GM19193 (cell line): ENCODE data around the gene HMCN2.

Source experiments
- POLR2A ChIP-seq: IDR thresholded peaks from 4 replicates; pipeline ENCODE4 v1.6.1; 2011; ENCODE audit not compliant: insufficient read depth, insufficient read length; ENCODE audit errors: extremely low read depth

HMCN2 gene

DNA sequence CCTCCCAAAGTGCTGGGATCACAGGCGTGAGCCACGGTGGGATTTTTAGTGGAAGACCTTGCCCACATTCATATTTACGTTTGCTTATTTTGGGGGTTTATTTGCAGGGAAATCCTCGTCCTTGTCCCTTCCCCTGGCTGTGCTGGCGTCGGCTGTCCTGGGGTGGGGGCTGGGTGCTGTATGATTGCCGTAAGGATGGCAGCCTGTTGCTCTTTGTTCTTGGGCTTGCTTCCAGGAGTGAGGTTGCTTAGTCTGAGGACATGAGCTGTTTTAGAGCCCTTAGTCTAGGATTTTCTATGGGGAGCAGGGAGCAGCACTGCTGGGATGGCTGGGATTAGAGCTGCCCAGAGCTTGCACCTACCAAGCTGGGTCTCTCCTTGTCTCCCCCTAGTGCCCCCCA lies 93.4 kb downstream of the HMCN2 start:
- no peak for TF ChIP-seq POLR2A

GRCh38 chr9:130359819-130360218 lies 94.3 kb downstream of the HMCN2 start:
- no peak for TF ChIP-seq POLR2A

DNA sequence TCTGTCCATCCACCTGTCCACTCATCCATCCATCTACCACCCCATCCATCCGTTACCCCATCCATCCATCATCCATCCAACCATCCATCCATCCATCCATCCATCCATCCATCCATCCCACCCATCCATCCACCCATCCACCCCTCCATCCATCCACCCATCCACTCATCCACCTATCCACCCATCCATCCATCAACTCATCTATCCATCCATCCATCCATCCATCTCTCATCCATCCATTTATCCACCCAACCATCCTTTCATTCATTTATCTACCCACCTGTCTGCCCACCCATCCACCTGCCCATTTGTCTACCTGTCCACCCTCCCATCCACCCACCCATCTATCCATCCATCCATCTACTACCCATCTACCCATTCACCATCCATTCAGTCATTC lies 95.1 kb downstream of the HMCN2 start:
- no peak for TF ChIP-seq POLR2A

DNA sequence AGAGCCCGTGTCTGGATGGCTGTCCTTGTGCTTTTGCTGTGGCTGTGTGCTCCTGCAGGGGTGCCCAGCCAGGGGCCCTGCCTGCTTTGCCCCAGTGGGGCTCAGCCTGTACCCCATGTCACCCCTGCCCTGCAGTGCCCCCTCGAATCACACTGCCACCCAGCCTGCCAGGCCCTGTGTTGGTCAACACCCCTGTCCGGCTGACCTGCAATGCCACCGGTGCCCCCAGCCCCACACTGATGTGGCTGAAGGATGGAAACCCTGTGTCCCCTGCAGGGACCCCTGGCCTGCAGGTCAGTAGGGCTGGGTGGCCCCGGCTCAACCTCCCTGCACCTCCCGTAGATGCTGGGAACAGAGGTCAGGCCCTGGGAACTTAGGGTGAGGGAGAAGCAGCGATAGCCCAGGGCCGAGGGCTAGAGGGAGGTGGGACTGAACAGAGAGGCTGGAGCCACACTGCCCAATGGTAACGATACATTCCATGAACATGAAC lies 96.4 kb downstream of the HMCN2 start:
- no peak for TF ChIP-seq POLR2A

DNA sequence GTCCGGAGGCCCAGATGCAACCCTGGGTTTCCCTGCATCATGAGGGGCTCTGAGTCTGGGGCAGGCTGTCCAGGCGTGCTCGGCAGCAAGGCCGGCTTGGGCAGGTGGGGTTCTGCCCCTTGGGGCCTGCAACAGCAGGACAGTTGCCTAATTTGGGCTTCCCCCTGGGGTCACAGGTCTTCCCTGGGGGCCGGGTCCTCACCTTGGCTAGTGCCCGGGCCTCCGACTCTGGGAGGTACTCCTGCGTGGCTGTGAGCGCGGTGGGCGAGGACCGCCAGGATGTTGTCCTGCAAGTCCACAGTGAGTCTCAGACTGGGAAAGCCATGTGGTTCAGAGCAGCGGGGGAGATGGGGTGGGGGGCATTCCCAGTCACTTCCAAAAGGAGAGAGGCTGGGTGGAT lies 97.1 kb downstream of the HMCN2 start:
- TF ChIP-seq POLR2A = no peak

DNA sequence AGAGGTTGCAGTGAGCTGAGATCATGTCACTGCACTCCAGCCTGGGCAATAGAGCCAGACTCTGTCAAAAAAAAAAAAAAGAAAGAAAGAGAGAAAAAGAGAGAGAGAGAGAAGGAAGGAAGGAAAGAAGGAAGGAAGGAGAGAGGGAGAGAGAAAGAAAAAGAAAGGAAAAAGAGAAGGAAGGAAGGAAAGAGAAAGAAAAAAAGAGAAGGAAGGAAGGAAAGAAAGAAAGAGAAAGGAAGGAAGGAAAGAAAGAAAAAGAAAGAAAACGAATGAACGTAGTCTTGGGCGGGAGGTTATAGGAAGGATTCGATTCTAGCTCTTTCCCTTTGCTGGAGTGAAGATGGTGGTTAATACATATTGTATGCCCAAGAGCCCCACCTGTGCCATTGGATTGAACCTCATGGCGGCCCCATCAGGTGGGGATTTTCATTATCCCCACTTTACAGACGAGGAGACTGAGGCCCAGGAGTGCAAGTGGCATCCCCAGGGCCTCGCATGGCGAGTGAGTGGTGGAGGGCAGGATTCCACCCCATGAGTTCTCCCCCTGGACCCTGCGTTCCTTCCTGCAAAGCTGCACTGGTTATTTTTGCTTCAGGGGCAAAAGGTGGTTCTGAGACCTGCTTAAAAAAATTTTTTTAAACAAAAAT lies 98.3 kb downstream of the HMCN2 start:
- TF ChIP-seq POLR2A = no peak

DNA sequence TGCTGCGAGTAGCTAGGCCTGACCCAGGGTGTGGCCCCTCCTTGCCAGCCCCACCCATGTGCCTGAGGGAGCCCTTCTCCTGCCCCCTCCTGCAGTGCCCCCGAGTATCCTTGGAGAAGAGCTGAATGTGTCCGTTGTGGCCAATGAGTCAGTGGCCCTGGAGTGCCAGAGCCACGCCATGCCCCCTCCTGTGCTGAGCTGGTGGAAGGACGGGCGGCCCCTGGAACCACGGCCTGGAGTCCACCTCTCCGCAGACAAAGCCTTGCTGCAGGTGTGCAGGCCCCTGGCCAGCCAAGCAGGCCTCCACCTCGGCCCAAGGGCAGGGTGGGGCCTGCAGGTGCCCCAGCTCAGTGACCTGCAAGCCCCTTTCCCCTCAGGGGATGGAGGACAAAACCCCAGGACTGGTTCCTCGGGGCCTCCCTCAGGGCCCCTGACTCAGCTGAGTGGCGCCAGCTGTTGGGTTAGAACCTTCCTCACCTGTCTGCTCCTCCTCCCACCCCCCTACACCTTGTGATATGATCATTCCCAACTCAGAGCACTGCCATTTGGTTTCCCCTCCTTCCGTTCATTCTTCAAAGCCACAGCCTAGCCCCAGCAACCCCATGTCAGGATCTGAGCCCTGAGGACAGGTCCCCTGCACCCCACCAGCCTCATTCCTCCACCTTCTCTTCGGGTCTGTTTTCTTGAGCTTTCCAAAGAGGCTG lies 99.2 kb downstream of the HMCN2 start:
- no peak for TF ChIP-seq POLR2A

- no peak for TF ChIP-seq POLR2A
Observed at GRCh38 chr9:130365323-130365721, 99.8 kb downstream of the HMCN2 start.

DNA sequence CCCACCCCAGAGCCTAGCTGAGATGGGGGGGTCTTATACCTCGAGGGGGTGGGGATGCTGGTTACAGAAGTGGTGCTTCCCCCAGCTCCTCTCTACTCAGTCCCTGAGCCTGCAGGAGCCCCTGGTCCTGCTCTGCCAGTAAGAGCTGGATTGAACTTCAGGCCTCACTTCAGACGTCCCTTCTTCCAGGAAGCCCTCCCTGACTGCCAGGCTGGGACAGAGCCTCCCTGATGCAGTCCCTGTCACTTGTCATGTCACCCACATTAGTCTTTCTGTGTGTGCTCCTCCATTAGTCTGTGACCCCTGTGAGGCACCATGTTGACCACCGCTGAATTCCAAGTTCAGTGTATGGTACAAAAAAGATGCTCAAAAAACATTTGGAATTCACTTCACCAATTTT lies 100.5 kb downstream of the HMCN2 start:
- TF ChIP-seq POLR2A = no peak

DNA sequence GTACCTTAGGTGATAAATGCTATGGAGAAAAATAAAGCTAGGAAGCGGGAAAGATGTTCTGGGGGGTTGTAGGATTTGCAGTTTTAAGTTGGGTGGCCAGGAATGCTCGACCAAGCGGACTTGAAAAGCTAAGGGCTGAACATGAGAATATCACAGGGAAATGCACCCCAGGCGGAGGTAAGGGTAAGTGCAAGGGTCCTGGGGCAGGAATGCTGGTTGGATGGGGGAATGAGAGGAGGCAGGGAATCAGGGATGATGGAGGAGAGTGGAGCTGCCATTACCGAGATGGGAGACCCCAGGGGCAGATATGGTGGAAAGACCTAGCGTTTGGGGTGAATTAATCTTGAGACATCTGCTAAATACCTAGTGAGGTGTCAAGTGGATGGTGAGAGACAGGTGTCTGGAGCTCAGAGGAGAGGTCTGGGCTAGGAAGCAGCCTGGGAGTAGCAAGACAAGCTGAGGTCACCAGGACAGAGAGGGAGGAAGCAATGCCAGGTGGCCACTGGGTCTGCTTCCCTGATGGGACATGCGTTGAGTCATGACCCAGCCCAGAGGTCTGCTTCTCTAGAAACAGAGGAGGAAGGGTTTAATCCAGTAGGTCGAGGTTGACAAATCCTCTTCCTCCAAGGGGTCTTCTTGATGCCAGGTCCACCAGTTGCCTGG lies 101.5 kb downstream of the HMCN2 start:
- TF ChIP-seq POLR2A = no peak

DNA sequence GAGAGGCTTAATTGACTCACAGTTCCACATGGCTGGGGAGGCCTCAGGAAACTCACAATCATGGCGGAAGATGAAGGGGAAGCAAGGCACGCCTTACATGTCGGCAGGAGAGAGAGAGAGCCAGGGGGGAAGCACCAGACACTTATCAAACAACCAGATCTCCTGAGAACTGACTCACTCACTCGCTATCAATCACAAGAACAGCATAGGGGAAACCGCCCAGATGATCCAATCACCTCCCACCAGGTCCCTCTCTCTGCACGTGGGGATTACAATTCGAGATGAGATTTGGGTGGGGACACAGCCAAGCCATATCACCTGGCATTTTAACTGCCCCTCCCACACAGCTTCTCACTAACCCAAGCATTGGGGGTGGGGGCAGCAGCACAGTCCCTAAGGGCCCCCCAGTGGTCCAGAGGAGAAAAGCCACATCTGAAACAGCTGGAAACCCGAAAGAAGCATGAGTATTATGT lies 103.1 kb downstream of the HMCN2 start:
- no peak for TF ChIP-seq POLR2A

DNA sequence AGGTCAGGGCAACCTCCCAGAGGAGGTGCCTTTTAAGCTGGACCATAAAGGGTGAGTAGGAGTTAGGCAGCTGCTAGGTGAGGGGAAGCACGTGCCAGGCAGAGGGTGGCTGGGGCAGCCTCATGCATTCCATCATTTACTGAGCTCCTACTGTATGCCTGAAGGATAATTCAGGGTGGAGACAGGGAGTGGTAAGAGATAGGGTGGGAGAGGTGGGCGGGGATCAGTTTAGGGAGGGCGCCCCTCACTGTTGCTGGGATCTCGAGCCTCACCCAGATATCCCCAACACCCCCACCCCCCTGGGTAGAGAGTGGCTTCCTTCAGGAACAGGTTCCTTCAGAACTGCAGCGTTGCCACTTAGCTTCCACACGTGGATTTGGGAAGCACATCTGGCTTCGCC lies 104.7 kb downstream of the HMCN2 start:
- TF ChIP-seq POLR2A = no peak

DNA sequence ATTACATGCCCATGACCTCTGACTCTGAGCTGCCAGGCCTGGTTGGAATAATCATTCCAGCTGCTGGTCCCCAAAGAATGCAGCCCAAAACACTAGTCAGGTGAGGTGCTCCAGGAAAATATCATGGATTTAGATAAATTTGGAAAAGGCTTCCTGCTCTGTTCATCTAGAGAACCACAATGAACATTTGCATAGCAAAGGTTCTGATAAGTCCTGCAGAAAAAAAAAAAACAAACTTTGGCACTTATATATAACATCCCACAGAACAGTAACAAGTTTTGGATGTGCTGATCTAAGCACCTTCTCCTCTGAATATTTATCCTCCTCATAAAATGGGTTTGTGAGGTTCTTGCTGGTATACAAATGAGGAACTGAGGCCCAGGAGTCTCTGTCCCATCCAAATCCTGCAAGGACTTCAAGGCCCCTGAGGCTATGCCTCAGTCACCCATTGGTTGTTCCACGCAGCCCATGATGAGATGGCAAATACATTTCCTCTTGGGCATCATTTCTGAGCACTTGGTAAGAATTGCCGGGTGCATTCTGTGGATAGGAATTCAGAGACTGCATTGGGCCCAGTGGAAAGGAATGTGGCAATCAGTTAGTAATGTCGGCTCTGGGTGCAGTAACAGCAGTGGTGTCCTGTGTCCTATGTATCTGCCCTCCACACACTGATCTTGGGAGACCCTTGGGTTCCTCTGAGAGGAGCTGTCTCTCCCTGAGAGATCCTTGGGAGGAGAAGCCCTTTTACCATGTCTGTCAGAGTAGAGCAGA lies 105.8 kb downstream of the HMCN2 start:
- TF ChIP-seq POLR2A = no peak

DNA sequence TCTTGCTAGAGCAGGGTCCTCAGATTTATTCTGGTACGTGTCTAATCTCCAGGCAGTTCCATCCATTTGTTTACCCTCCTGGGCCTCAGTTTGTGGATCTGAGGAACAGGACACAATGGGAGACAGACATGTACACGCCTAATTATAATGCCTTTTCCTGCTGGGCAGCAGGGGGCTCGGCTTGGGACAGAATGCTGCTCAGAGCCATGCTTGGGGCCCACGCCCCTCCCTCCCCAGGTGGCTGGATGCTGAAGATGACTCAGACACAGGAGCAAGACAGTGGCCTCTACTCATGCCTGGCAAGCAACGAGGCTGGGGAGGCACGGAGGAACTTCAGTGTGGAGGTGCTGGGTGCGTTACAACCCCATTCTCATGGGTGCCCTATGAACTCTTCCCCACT lies 106.5 kb downstream of the HMCN2 start:
- TF ChIP-seq POLR2A = no peak
